CD4-positive, alpha-beta memory T cell (primary cell): ENCODE results near the gene OSMR. TPM values are rescaled to one million over a fixed set of nuclear protein-coding genes. Genes with fewer than 3 reads are reported as not detected.

Experiments
- CTCF ChIA-PET: fragments of 350-600 bp; sonication (Branson Sonifier 250); formaldehyde crosslinking; loops from one replicate; lab custom pipeline; 2021; ENCODE audit warnings: inconsistent platforms; ENCODE audit not compliant: partially characterized antibody; lab: Charles Lee
- POLR2A ChIA-PET: fragments of 350-600 bp; sonication (Branson Sonifier 250); formaldehyde crosslinking; loops from one replicate; lab custom pipeline; 2021; ENCODE audit not compliant: partially characterized antibody; lab: Charles Lee
- DNase-seq, 5 donors: peaks; one replicate each; pipeline versions ENCODE4 v3.0.0 to v3.0.0-alpha.2; 2020 to 2022; ENCODE audit warnings: mixed read lengths in 1 of 5
- H3K27ac ChIP-seq: one replicate; pipeline ENCODE4 v1.7.0; 2013; ENCODE audit warnings: low read depth, low read length
- H3K27me3 ChIP-seq: 2 replicates; pipeline ENCODE4 v1.7.0; 2013; ENCODE audit warnings: mild to moderate bottlenecking, low read length, moderate library complexity; ENCODE audit not compliant: insufficient read depth
- H3K36me3 ChIP-seq: 2 replicates; pipeline ENCODE4 v1.7.0; 2013; ENCODE audit warnings: mild to moderate bottlenecking, low read length, moderate library complexity; ENCODE audit not compliant: insufficient read depth
- H3K4me1 ChIP-seq: 2 replicates; pipeline ENCODE4 v1.7.0; 2013; ENCODE audit warnings: mild to moderate bottlenecking, low read length, moderate library complexity; ENCODE audit not compliant: insufficient read depth
- H3K4me3 ChIP-seq, 2 donors: one replicate each; pipeline ENCODE4 v1.7.0; 2013; ENCODE audit warnings: low read length in 2 of 2, mild to moderate bottlenecking in 1 of 2
- H3K9me3 ChIP-seq, 2 donors: one replicate each; pipeline ENCODE4 v1.7.0; 2013; ENCODE audit warnings: low read length in 2 of 2, control low read depth in 1 of 2; ENCODE audit not compliant: control insufficient read depth in 1 of 2
- H3K27ac Mint-ChIP-seq, 7 donors: one replicate each; pipeline ENCODE4 v1.8.0; 2020 to 2021; ENCODE audit warnings: mixed read lengths in 7 of 7, mild to moderate bottlenecking in 6 of 7, inconsistent platforms in 3 of 7, moderate library complexity in 3 of 7
- H3K27me3 Mint-ChIP-seq, 2 donors: one replicate each; pipeline ENCODE4 v1.8.0; 2020 to 2021; ENCODE audit warnings: mixed read lengths in 2 of 2
- H3K36me3 Mint-ChIP-seq, 2 donors: one replicate each; pipeline ENCODE4 v1.8.0; 2020 to 2021; ENCODE audit warnings: mixed read lengths in 2 of 2, inconsistent platforms in 1 of 2, mild to moderate bottlenecking in 1 of 2
- H3K4me1 Mint-ChIP-seq, 4 donors: one replicate each; pipeline ENCODE4 v1.8.0; 2020 to 2021; ENCODE audit warnings: mixed read lengths in 4 of 4, mild to moderate bottlenecking in 1 of 4
- H3K4me3 Mint-ChIP-seq, 8 donors: one replicate each; pipeline ENCODE4 v1.8.0; 2020 to 2021; ENCODE audit warnings: mixed read lengths in 8 of 8, mild to moderate bottlenecking in 7 of 8, moderate library complexity in 6 of 8, inconsistent platforms in 3 of 8
- H3K9me3 Mint-ChIP-seq, 8 donors: one replicate each; pipeline ENCODE4 v1.8.0; 2020 to 2021; ENCODE audit warnings: mixed read lengths in 8 of 8, mild to moderate bottlenecking in 5 of 8, inconsistent platforms in 3 of 8, moderate library complexity in 1 of 8
- intact Hi-C: fragments of 100-400 bp; cut with micrococcal nuclease; formaldehyde crosslinking; loops from one replicate; pipeline ENCODE4 v1.15.1; 2023
- polyA plus RNA-seq, 2 donors: library from polyadenylated mRNA; unstranded; fragments of 300-500 nt; fragmentation: Illumina TruSeq; gene quantifications; one replicate each; pipeline ENCODE4 v1.2.3, GENCODE V29; 2021
- total RNA-seq, 2 experiments: library from RNA; stranded (reverse); gene quantifications; one replicate each; pipeline ENCODE4 v1.2.3, GENCODE V29; 2021

Gene OSMR
- total and polyA plus RNA-seq, 4 experiments from 2014 or later: 0.37 TPM; not detected in 3

GRCh38 chr5:38831909-38832308 is 13.9 kb upstream of the OSMR start:
- peaks cover 6 to 17% of the 10 kb centered on the region in 2 donors for H3K27me3 Mint-ChIP-seq
- peak overlapping the region in 1 of 8 donors; percentile 28 for H3K4me3 Mint-ChIP-seq
- intact Hi-C loops: no loop called here
- Histone ChIP-seq H3K27me3 (no peaks in the 10 kb centered on the region), H3K27ac (no peak overlapping the region), H3K4me1 (no peaks in the 10 kb centered on the region), H3K36me3 (no peaks in the 10 kb centered on the region), H3K4me3 (no peak overlapping the region), H3K9me3 (no peaks in the 10 kb centered on the region)
- H3K9me3 Mint-ChIP-seq: peaks cover 0 to under 1% (median 0%) of the 10 kb centered on the region in 8 donors
- peaks cover 0 to 2% (median 1%) of the 10 kb centered on the region in 4 donors for H3K4me1 Mint-ChIP-seq
- ChIA-PET CTCF (no interaction called here), POLR2A (no interaction called here)
- no peaks in the 10 kb centered on the region for H3K36me3 Mint-ChIP-seq
- H3K27ac Mint-ChIP-seq: peak overlapping the region in 1 of 7 donors; percentile 43
- DNase-seq: no peak

GRCh38 chr5:38832810-38833209 is 13.0 kb upstream of the OSMR start:
- Mint-ChIP-seq H3K27ac (no peak overlapping the region), H3K9me3 (no peaks in the 10 kb centered on the region), H3K27me3 (peaks cover 8 to 19% of the 10 kb centered on the region in 2 donors), H3K4me1 (peaks cover 0 to 2% (median 1%) of the 10 kb centered on the region in 4 donors), H3K4me3 (no peak overlapping the region), H3K36me3 (no peaks in the 10 kb centered on the region)
- Histone ChIP-seq H3K4me1 (no peaks in the 10 kb centered on the region), H3K27ac (no peak overlapping the region), H3K36me3 (no peaks in the 10 kb centered on the region), H3K9me3 (no peaks in the 10 kb centered on the region), H3K27me3 (no peaks in the 10 kb centered on the region), H3K4me3 (no peak overlapping the region)
- intact Hi-C loops: no loop called here
- ChIA-PET POLR2A (no interaction called here), CTCF (no interaction called here)
- no peak for DNase-seq

- no peak overlapping the region for H3K4me3 Mint-ChIP-seq
- Histone ChIP-seq H3K9me3 (no peaks in the 10 kb centered on the region), H3K36me3 (no peaks in the 10 kb centered on the region), H3K4me1 (no peaks in the 10 kb centered on the region), H3K27me3 (no peaks in the 10 kb centered on the region), H3K27ac (no peak overlapping the region), H3K4me3 (no peak overlapping the region)
- POLR2A ChIA-PET: no interaction called here
- H3K27ac Mint-ChIP-seq: no peak overlapping the region
- H3K4me1 Mint-ChIP-seq: peaks cover 0 to 2% (median 0%) of the 10 kb centered on the region in 4 donors
- no peak for DNase-seq
- no peaks in the 10 kb centered on the region for H3K9me3 Mint-ChIP-seq
- peaks cover 10 to 13% of the 10 kb centered on the region in 2 donors for H3K27me3 Mint-ChIP-seq
- no peaks in the 10 kb centered on the region for H3K36me3 Mint-ChIP-seq
- CTCF ChIA-PET: no interaction called here
- intact Hi-C loops: no loop called here
These were observed 9.9 kb upstream of the OSMR start for GRCh38 chr5:38835887-38836286.

DNA sequence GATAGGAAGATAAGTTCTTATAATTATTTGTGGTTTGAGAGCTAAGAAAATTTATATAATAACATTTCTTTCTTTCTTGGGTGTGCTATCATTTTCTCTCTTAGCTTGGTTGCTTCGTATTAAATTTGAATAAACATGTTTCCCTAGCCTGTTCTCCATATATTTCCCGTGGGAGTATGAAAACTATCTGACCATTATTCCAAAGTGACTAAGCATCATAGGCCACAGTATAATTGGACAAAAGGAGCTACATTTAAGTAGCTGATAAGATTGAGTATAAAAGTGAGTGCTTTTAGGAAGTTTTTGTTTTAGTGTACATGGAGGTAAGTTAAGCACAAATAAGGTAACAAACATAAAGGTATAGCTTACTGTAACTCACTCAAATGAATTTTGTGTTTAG is 8.4 kb upstream of the OSMR start:
- Histone ChIP-seq H3K4me3 (no peak overlapping the region), H3K36me3 (no peaks in the 10 kb centered on the region), H3K27ac (no peak overlapping the region), H3K4me1 (no peaks in the 10 kb centered on the region), H3K9me3 (no peaks in the 10 kb centered on the region), H3K27me3 (no peaks in the 10 kb centered on the region)
- ChIA-PET POLR2A (no interaction called here), CTCF (no interaction called here)
- Mint-ChIP-seq H3K9me3 (no peaks in the 10 kb centered on the region), H3K27ac (no peak overlapping the region), H3K27me3 (peaks cover 11 to 15% of the 10 kb centered on the region in 2 donors), H3K4me1 (no peaks in the 10 kb centered on the region), H3K4me3 (no peak overlapping the region), H3K36me3 (no peaks in the 10 kb centered on the region)
- intact Hi-C loops: no loop called here
- DNase-seq: no peak

DNA sequence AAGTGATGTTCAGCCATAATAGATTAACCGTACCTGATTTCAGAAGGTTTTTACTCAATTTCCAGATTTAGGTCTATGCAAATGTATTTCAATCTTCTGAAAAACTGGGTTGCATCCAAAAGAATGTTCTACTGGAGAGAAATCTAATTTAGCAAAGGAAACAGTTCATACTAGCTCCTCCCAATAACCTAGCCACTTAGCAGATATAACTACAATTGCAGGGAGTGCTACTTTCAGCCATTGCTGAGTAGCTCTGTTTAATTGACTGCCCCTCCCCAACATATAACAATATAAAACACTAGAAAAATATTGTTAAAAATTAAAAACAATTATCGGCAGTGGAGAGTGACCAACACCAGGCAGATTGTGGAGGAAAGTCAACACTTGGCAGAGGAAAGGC is 7.9 kb upstream of the OSMR start:
- POLR2A ChIA-PET: no interaction called here
- H3K9me3 ChIP-seq: no peaks in the 10 kb centered on the region
- no peak overlapping the region for H3K27ac ChIP-seq
- H3K4me1 Mint-ChIP-seq: no peaks in the 10 kb centered on the region
- no peaks in the 10 kb centered on the region for H3K9me3 Mint-ChIP-seq
- intact Hi-C loops: no loop called here
- H3K4me1 ChIP-seq: no peaks in the 10 kb centered on the region
- no peak for DNase-seq
- H3K36me3 ChIP-seq: no peaks in the 10 kb centered on the region
- peaks cover 16 to 20% of the 10 kb centered on the region in 2 donors for H3K27me3 Mint-ChIP-seq
- H3K4me3 ChIP-seq: no peak overlapping the region
- CTCF ChIA-PET: no interaction called here
- no peaks in the 10 kb centered on the region for H3K36me3 Mint-ChIP-seq
- H3K27me3 ChIP-seq: no peaks in the 10 kb centered on the region
- H3K27ac Mint-ChIP-seq: no peak overlapping the region
- no peak overlapping the region for H3K4me3 Mint-ChIP-seq

DNA sequence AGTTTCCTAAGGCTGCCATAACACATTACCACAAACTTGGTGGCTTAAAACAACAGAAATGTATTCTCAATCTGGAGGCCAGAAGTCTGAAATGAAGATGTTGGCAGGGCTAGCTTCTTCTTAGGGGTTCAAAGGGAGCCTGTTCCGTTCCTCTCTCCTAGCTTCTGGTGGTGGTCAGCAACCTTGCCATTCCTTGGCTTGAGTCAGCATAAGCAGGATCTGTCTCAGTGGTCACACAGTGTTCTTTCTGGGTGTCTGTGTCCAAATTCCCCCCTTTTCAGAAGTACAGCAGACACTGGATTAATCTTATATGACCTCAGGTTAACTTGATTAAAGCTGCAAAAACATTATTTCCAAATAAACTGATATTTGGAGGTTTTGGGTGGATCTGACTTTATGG is 2.1 kb upstream of the OSMR start:
- no peak overlapping the region for H3K4me3 Mint-ChIP-seq
- no peaks in the 10 kb centered on the region for H3K9me3 Mint-ChIP-seq
- no peak overlapping the region for H3K4me3 ChIP-seq
- H3K27ac Mint-ChIP-seq: no peak overlapping the region
- no peaks in the 10 kb centered on the region for H3K27me3 ChIP-seq
- H3K9me3 ChIP-seq: no peaks in the 10 kb centered on the region
- DNase-seq: no peak
- H3K27me3 Mint-ChIP-seq: peaks cover 37 to 44% of the 10 kb centered on the region in 2 donors
- H3K4me1 ChIP-seq: peaks cover 4% of the 10 kb centered on the region
- POLR2A ChIA-PET: no interaction called here
- H3K36me3 ChIP-seq: no peaks in the 10 kb centered on the region
- intact Hi-C loops: no loop called here
- no peaks in the 10 kb centered on the region for H3K36me3 Mint-ChIP-seq
- CTCF ChIA-PET: no interaction called here
- H3K27ac ChIP-seq: no peak overlapping the region
- H3K4me1 Mint-ChIP-seq: peaks cover 3 to 18% (median 6%) of the 10 kb centered on the region in 4 donors

- no peaks in the 10 kb centered on the region for H3K36me3 ChIP-seq
- Mint-ChIP-seq H3K36me3 (no peaks in the 10 kb centered on the region), H3K4me3 (peak overlapping the region in 7 of 8 donors; percentile 19 to 81 (median 74)), H3K4me1 (peaks cover 3 to 18% (median 6%) of the 10 kb centered on the region in 4 donors), H3K9me3 (peaks cover 0 to 15% (median 2%) of the 10 kb centered on the region in 8 donors), H3K27me3 (peaks cover 40 to 41% of the 10 kb centered on the region in 2 donors), H3K27ac (no peak overlapping the region)
- no peak overlapping the region for H3K27ac ChIP-seq
- POLR2A ChIA-PET: no interaction called here
- H3K4me1 ChIP-seq: peaks cover 4% of the 10 kb centered on the region
- CTCF ChIA-PET: no interaction called here
- no peaks in the 10 kb centered on the region for H3K27me3 ChIP-seq
- H3K9me3 ChIP-seq: no peaks in the 10 kb centered on the region
- no peak for DNase-seq
- H3K4me3 ChIP-seq: no peak overlapping the region
- intact Hi-C loops: no loop called here
These were observed 683 bp downstream of the OSMR start for GRCh38 chr5:38846379-38847011.
